A549 (cell line): Measurements from ENCODE around the gene TTBK2.

Experiments used
- BCL3 ChIP-seq: fragments of >200 bp; sonication (Bioruptor Twin); formaldehyde crosslinking; IDR thresholded peaks from 3 replicates; pipeline ENCODE4 v1.6.1; 2016
- CTCF ChIP-seq: fragments of >200 bp; sonication (Bioruptor Twin); formaldehyde crosslinking; IDR thresholded peaks from 3 replicates; pipeline ENCODE4 v1.5.1; 2016
- FOSL2 ChIP-seq, 2 experiments: fragments of 450-650 bp in 1 of 2; fragments of >200 bp in 1 of 2; sonication (Bioruptor Twin) in 1 of 2; formaldehyde crosslinking; IDR thresholded peaks; 2 replicates each; pipeline versions ENCODE4 v1.5.0 to v1.6.1; 2016 to 2020; ENCODE audit warnings: mild to moderate bottlenecking in 1 of 2, moderate library complexity in 1 of 2
- HDAC2 ChIP-seq: fragments of 200-600 bp; sonication (generic); IDR thresholded peaks from 2 replicates; pipeline ENCODE4 v1.6.1; 2016
- MAZ ChIP-seq: fragments of 150-350 bp; IDR thresholded peaks from 2 replicates; pipeline ENCODE4 v1.6.1; 2014; ENCODE audit warnings: antibody characterized with exemption, low read depth, low read length, borderline replicate concordance
- NR3C1 ChIP-seq: fragments of >200 bp; sonication (Bioruptor Twin); formaldehyde crosslinking; IDR thresholded peaks from 3 replicates; pipeline ENCODE4 v1.6.1; 2017
- POLR2A ChIP-seq: IDR thresholded peaks from 2 replicates; pipeline ENCODE4 v1.6.1; 2012; ENCODE audit warnings: mild to moderate bottlenecking, low read length
- RCOR1 ChIP-seq: fragments of 150-350 bp; IDR thresholded peaks from 2 replicates; pipeline ENCODE4 v1.6.1; 2014; ENCODE audit warnings: antibody characterized with exemption, low read length, low read depth
- REST ChIP-seq: fragments of 200-600 bp; sonication (generic); IDR thresholded peaks from 2 replicates; pipeline ENCODE4 v1.6.1; 2016; ENCODE audit warnings: antibody characterized with exemption, mild to moderate bottlenecking, moderate library complexity
- SMC3 ChIP-seq: fragments of >200 bp; sonication (Bioruptor Twin); formaldehyde crosslinking; IDR thresholded peaks from 3 replicates; pipeline ENCODE4 v1.6.1; 2018; ENCODE audit warnings: inconsistent platforms

- no peak for TF ChIP-seq CTCF
- no peak; the same call in 2 of the 3 replicates for TF ChIP-seq BCL3
- TF ChIP-seq POLR2A, result peak; percentile 76
- no peak for TF ChIP-seq NR3C1
- TF ChIP-seq HDAC2, result no peak
- no peak for TF ChIP-seq REST
- TF ChIP-seq RCOR1, result no peak
- TF ChIP-seq SMC3, result no peak
- TF ChIP-seq MAZ, result no peak
- no peak for TF ChIP-seq FOSL2 (IDR thresholded peaks at IDR 0.05)
- TF ChIP-seq FOSL2 (CRISPR knock-in tag; IDR thresholded peaks at IDR 0.05), result no peak
Observed at GRCh38 chr15:42736793-42737528, 183.6 kb downstream of the TTBK2 start, which contains the start of gene CDAN1.
